H9 (cell line): Measurements from ENCODE around the gene TSC2. TPM values are rescaled to one million over a fixed set of nuclear protein-coding genes. Genes with fewer than 3 reads are reported as not detected.

Experiments used
- DNase-seq: peaks from one replicate; pipeline ENCODE4 v3.0.0-alpha.2; 2017
- H2AFZ ChIP-seq: one replicate; pipeline ENCODE4 v1.6.1; 2013; ENCODE audit warnings: mild to moderate bottlenecking, low read length, control low read depth, moderate library complexity
- H2AK5ac ChIP-seq: 2 replicates; pipeline ENCODE4 v1.6.1; 2013; ENCODE audit warnings: low read length, control low read depth, mixed read lengths; ENCODE audit not compliant: insufficient read length
- H2BK120ac ChIP-seq: one replicate; pipeline ENCODE4 v1.6.1; 2013; ENCODE audit warnings: low read depth, mild to moderate bottlenecking, low read length, control low read depth, inconsistent platforms; ENCODE audit not compliant: poor library complexity, severe bottlenecking
- H2BK12ac ChIP-seq: 2 replicates; pipeline ENCODE4 v1.6.1; 2013; ENCODE audit warnings: low read length, control low read depth, mixed read lengths, low read depth; ENCODE audit not compliant: insufficient read length
- H2BK15ac ChIP-seq: 2 replicates; pipeline ENCODE4 v1.6.1; 2013; ENCODE audit warnings: low read depth, low read length, control low read depth
- H2BK20ac ChIP-seq: one replicate; pipeline ENCODE4 v1.6.1; 2013; ENCODE audit warnings: low read depth, mild to moderate bottlenecking, low read length, control low read depth, inconsistent platforms; ENCODE audit not compliant: poor library complexity, severe bottlenecking
- H2BK5ac ChIP-seq: 2 replicates; pipeline ENCODE4 v1.6.1; 2013; ENCODE audit warnings: low read length, control low read depth, mixed read lengths; ENCODE audit not compliant: insufficient read length
- H3K14ac ChIP-seq: 2 replicates; pipeline ENCODE4 v1.6.1; 2013; ENCODE audit warnings: low read length, control low read depth; ENCODE audit not compliant: insufficient read depth
- H3K18ac ChIP-seq: 2 replicates; pipeline ENCODE4 v1.6.1; 2013; ENCODE audit warnings: low read depth, mild to moderate bottlenecking, mixed read lengths, low read length, control low read depth; ENCODE audit not compliant: insufficient read length
- H3K23ac ChIP-seq: 2 replicates; pipeline ENCODE4 v1.6.1; 2013; ENCODE audit warnings: low read length, control low read depth, mixed read lengths, low read depth; ENCODE audit not compliant: insufficient read length
- H3K23me2 ChIP-seq: 2 replicates; pipeline ENCODE4 v1.6.1; 2013; ENCODE audit warnings: low read depth, mild to moderate bottlenecking, mixed read lengths, low read length, control low read depth; ENCODE audit not compliant: insufficient read length, poor library complexity, severe bottlenecking
- H3K27ac ChIP-seq: 2 replicates; pipeline ENCODE4 v1.5.1; 2013; ENCODE audit warnings: low read length, control low read depth, mixed read lengths, low read depth; ENCODE audit not compliant: insufficient read length
- H3K27me3 ChIP-seq: 2 replicates; pipeline ENCODE4 v1.6.1; 2013; ENCODE audit warnings: low read length, control low read depth, inconsistent platforms; ENCODE audit not compliant: insufficient read depth
- H3K4ac ChIP-seq: 2 replicates; pipeline ENCODE4 v1.6.1; 2013; ENCODE audit warnings: low read depth, mild to moderate bottlenecking, control low read depth, inconsistent platforms, low read length, moderate library complexity
- H3K4me1 ChIP-seq: 2 replicates; pipeline ENCODE4 v1.6.1; 2013; ENCODE audit warnings: low read length, control low read depth, inconsistent platforms; ENCODE audit not compliant: insufficient read depth
- H3K4me2 ChIP-seq: 2 replicates; pipeline ENCODE4 v1.6.1; 2013; ENCODE audit warnings: low read length, control low read depth, mixed read lengths; ENCODE audit not compliant: insufficient read length, insufficient read depth
- H3K56ac ChIP-seq: 2 replicates; pipeline ENCODE4 v1.6.1; 2013; ENCODE audit warnings: low read depth, mild to moderate bottlenecking, mixed read lengths, low read length, control low read depth; ENCODE audit not compliant: insufficient read length
- H3K79me1 ChIP-seq: 2 replicates; pipeline ENCODE4 v1.6.1; 2013; ENCODE audit warnings: low read depth, mild to moderate bottlenecking, moderate library complexity, low read length, control low read depth, inconsistent platforms; ENCODE audit not compliant: insufficient read depth, poor library complexity, severe bottlenecking
- H3K79me2 ChIP-seq: 2 replicates; pipeline ENCODE4 v1.6.1; 2013; ENCODE audit warnings: low read length, control low read depth, inconsistent platforms; ENCODE audit not compliant: insufficient read depth
- H3K9ac ChIP-seq: 2 replicates; pipeline ENCODE4 v1.6.1; 2013; ENCODE audit warnings: low read length, control low read depth, mixed read lengths; ENCODE audit not compliant: insufficient read length; ENCODE audit errors: extremely low read depth
- H3K9me3 ChIP-seq: one replicate; pipeline ENCODE4 v1.6.1; 2013; ENCODE audit warnings: low read depth, low read length, inconsistent platforms; ENCODE audit not compliant: control insufficient read depth
- H3T11ph ChIP-seq: one replicate; pipeline ENCODE4 v1.6.1; 2013; ENCODE audit warnings: mild to moderate bottlenecking, low read length, control low read depth, inconsistent platforms
- H4K20me1 ChIP-seq: one replicate; pipeline ENCODE4 v1.6.1; 2013; ENCODE audit not compliant: control insufficient read depth, insufficient read length, insufficient read depth
- H4K5ac ChIP-seq: 2 replicates; pipeline ENCODE4 v1.6.1; 2013; ENCODE audit warnings: low read depth, mild to moderate bottlenecking, mixed read lengths, low read length, control low read depth; ENCODE audit not compliant: insufficient read length
- H4K8ac ChIP-seq: replicated peaks from 2 replicates; pipeline ENCODE4 v1.6.1; 2013; ENCODE audit warnings: low read length, control low read depth, mixed read lengths, low read depth; ENCODE audit not compliant: insufficient read length
- H4K91ac ChIP-seq: 2 replicates; pipeline ENCODE4 v1.6.1; 2013; ENCODE audit warnings: low read depth, mild to moderate bottlenecking, moderate library complexity, mixed read lengths, low read length, control low read depth; ENCODE audit not compliant: insufficient read length
- H3K27ac Mint-ChIP-seq, 3 experiments: 2 replicates in 2 of 3; 3 replicates in 1 of 3; pipeline ENCODE4 v1.8.0; 2020 to 2021; ENCODE audit warnings: mixed read lengths in 3 of 3, mild to moderate bottlenecking in 1 of 3, moderate library complexity in 1 of 3
- H3K27me3 Mint-ChIP-seq: 2 replicates; pipeline ENCODE4 v1.8.0; 2021; ENCODE audit warnings: low read depth, mild to moderate bottlenecking, moderate library complexity, mixed read lengths
- H3K36me3 Mint-ChIP-seq, 3 experiments: 2 replicates in 2 of 3; 3 replicates in 1 of 3; pipeline ENCODE4 v1.8.0; 2020 to 2021; ENCODE audit warnings: low read depth in 3 of 3, mixed read lengths in 3 of 3; ENCODE audit not compliant: insufficient read depth in 1 of 3
- H3K4me1 Mint-ChIP-seq, 2 experiments: 2 replicates each; pipeline ENCODE4 v1.8.0; 2020; ENCODE audit warnings: mixed read lengths in 2 of 2
- H3K4me3 Mint-ChIP-seq, 2 experiments: 2 replicates in 1 of 2; 3 replicates in 1 of 2; pipeline ENCODE4 v1.8.0; 2020 to 2021; ENCODE audit warnings: mild to moderate bottlenecking in 2 of 2, mixed read lengths in 2 of 2, moderate library complexity in 1 of 2
- H3K9me3 Mint-ChIP-seq, 2 experiments: 2 replicates in 1 of 2; 3 replicates in 1 of 2; pipeline ENCODE4 v1.8.0; 2020; ENCODE audit warnings: mild to moderate bottlenecking in 2 of 2, mixed read lengths in 2 of 2, moderate library complexity in 1 of 2
- CTCF ChIP-seq: fragments of 200-600 bp; sonication (generic); conservative IDR thresholded peaks from 3 replicates; pipeline ENCODE4 v1.8.0; 2021; ENCODE audit warnings: antibody characterized with exemption, mild to moderate bottlenecking
- WGBS: extraction: QIAGEN DNeasy Blood & Tissue Kit; methylation state at CpG from one replicate; pipeline ENCODE4 v1.1.7; 2013; ENCODE audit warnings: missing lambda C conversion rate, low lambda C conversion rate, mixed read lengths; ENCODE audit not compliant: insufficient read length; ENCODE audit errors: extremely low coverage; 5-methylcytosine and 5-hydroxymethylcytosine counted together
- total RNA-seq: library from RNA; stranded (reverse); gene quantifications from 2 replicates; pipeline ENCODE4 v1.2.1, GENCODE V29; 2021

Gene TSC2
- total RNA-seq, 1 experiment from 2014 or later = 122 TPM

DNA sequence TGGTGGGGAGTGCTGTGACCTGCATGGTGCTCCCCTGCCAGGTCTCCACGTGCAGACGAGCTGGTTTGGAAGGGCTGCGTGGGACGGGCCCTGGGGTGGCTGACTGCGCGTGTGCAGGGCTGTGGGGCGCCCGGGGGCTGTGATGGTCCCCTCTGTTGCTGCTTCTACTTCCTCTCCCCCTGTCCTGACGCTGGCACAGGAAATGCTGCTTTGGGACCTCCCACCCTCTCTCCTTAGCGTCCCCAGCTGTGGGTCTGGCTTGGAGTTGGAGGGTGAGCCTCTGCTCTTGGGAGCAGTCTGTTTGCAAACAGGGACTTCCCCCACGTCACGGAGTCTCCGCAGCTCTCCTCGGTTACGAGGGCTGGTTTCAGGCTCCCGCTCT is 35.2 kb downstream of the TSC2 start:
- Mint-ChIP-seq H3K36me3 (peaks cover 0 to 19% (median 17%) of the 10 kb centered on the region in 3 experiments; a peak in 5 of 7 replicates), H3K27me3 (no peaks in the 10 kb centered on the region), H3K9me3 (no peaks in the 10 kb centered on the region), H3K27ac (peak overlapping the region in 1 of 3 experiments; percentile 89; a peak in 3 of 7 replicates), H3K4me1 (no peaks in the 10 kb centered on the region), H3K4me3 (no peak overlapping the region)
- Histone ChIP-seq H2BK120ac (no peak overlapping the region), H2AK5ac (no peak overlapping the region), H3K27me3 (no peaks in the 10 kb centered on the region), H2BK15ac (no peak overlapping the region), H3K79me2 (no peaks in the 10 kb centered on the region), H3K23me2 (no peaks in the 10 kb centered on the region), H4K5ac (no peak overlapping the region), H3K14ac (no peak overlapping the region), H3K9ac (no peak overlapping the region), H2AFZ (no peak overlapping the region), H4K20me1 (no peaks in the 10 kb centered on the region), H3K23ac (no peak overlapping the region), H4K91ac (no peak overlapping the region), H3K79me1 (no peaks in the 10 kb centered on the region), H4K8ac (no peak overlapping the region), H3K9me3 (no peaks in the 10 kb centered on the region), H2BK5ac (no peak overlapping the region), H2BK12ac (no peak overlapping the region), H3K4me1 (no peaks in the 10 kb centered on the region), H2BK20ac (no peak overlapping the region), H3K27ac (no peak overlapping the region), H3K4me2 (no peak overlapping the region), H3K4ac (no peak overlapping the region), H3T11ph (no peak overlapping the region), H3K18ac (no peak overlapping the region), H3K56ac (no peak overlapping the region)
- TF ChIP-seq CTCF = no peak
- no peak for DNase-seq
- WGBS = no CpG with 5 or more reads among the region's 16 CpGs
